Limb (tissue), 2 donors: ENCODE results near the gene GP2.
A peak's percentile ranks its signal among the peaks of the same experiment; 100 is the strongest.

ENCODE experiments used
- DNase-seq, 2 donors: peaks; one replicate each; pipeline ENCODE4 v3.0.0-alpha.2; 2016; ENCODE audit errors: extremely low spot score in 2 of 2

GP2 gene

DNA sequence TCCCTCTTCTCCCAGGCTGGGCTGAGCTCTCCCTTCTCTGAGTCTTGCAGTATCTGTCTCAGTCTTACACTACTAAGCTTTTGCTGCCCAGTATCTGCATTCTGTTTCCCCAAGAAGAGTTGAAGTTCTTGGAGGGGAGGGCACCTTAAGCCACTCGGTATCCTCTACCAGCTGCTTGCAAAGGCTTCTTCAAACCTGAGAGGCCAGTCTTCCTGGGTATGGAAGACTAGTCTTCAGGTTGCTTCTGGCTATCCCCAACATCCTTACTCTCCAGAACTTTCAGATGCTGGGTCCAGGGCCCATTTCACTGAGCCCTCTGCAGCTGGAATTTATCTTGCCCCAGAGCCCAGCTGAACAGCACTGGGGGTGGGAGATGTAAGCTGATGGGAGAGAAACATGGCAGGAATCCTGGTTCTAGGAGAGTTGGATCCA, 20.1 kb downstream of the GP2 start:
- DNase-seq, result no peak

DNA sequence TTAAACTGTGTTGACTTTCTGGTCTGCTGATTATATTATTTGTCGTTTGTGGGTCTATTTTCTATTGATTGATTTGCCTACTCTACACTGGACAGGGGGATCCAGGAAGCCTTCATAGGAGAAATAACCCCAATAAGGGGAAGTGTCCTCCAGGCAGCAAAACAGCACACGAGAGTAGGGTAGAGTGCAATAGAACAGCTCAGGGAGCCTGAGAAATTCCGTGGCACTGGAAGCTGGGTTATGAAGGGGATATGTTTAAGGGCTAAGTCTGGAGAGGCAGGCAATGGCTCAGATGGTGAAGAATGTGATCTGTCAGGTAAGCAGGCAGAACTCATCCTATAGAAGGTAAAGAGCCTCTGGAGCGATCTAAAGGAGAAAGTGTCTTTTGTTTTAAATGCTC, 20.9 kb downstream of the GP2 start:
- no peak for DNase-seq

DNA sequence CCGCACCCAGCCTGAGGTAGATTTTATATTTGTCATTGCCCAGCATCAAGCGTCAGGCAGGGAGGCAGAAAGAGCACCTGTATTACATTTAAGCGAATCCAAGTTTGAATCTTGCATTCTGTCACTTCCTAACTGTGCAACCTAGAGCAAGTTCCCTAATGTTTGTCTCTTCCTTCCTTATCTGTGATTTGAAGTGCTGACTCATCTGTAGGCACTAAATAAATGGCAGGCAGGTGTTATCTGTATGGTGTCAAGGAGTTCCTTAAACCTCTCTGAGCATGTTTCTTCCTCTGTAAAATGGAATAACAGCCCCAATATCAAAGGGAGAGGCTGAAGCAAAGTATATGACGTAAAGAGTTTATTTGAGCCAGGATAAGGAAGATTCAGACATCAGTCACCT, 24.3 kb downstream of the GP2 start:
- no peak for DNase-seq

DNA sequence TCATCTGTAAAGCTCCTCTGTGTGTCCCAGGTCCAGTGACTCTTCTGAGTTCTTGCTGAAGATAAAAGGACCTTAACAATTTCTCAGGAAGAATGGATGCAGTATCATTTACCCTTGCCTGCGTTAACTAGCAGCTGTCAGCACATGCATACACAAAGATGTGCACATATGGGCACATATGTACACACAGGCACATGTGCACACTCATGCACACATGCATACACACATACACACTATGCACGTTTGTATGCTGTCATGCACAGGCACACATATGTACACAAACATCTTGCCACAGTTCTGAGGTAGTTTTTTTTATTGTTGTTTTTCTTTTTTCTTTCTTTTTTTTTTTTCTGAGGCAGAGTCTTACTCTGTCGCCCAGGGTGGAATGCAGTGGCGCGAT, 24.9 kb downstream of the GP2 start:
- DNase-seq, result no peak

DNA sequence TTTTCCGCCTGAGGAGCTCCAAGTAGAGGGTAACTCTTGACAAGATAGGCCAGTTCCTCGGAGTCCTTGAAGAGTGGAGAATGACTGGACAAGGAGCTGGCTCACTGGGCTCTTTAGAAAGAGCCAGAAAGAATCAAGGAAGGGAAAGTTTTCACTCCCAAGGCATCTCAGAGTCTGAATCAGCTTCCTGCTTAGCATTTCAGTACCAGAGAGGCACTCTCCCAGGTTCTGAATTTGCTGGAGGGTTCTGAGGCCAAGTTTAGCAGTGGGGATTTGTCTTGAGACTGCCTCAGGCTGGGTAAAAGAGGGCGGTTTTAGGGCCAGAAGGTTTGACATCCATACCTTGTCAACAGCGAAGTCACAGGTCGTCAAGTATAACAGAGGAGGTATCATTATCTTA, 25.5 kb downstream of the GP2 start:
- no peak for DNase-seq

DNA sequence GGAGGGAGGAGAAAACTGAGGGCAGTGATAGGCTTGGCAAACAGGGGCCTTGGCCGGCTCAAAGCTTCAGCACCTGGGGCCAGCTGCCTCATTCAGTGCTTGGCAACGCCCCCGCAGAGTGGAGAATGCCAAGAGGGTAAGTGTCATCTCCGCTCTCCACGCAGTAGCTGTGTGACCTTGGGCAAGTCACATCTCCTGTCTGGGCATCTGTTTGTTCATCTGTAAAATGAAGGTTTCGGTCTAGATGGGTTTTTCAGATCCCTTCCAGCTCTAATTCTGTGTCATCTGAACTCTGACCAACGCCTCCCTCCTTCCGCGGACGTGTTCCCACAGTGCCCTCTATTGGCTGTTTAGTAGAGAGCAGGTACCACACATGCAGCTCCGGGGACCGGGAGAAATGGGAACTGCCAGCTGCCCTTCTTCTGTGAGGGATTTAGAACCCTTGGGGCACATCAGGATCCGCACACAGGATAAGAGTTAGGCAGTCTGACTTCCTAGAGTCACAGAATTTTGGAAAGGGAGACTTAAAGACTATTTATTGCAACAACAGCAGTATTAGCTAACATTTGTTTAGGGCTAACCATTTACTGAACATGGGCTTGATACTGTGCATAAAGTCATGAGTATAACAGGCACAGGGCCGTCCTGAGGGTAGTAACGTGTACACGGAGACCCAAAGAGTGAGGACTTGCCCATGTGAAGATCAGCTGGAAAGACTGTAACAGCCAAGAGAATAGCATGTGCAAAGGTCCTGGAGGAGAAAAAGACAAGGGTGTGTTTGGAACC, 26.8 kb downstream of the GP2 start:
- DNase-seq, result peak; percentile 35 to 54

DNA sequence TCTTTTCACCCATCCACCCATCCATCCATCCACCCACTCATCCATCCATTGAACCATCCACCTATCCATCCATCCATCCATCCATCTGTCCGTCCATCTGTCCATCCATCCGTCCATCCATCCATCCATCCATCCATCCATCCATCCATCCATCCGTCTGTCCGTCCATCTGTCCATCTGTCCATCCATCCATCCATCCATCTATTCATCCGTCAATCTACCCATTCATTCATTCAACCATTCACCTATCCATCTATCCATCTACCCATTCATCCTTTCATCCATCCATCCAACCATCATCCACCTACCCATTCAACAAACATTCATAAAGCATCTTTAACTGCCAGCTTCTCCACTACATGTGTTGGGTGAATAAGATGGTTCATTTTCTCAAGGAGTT, 28.9 kb downstream of the GP2 start:
- DNase-seq, result no peak

DNA sequence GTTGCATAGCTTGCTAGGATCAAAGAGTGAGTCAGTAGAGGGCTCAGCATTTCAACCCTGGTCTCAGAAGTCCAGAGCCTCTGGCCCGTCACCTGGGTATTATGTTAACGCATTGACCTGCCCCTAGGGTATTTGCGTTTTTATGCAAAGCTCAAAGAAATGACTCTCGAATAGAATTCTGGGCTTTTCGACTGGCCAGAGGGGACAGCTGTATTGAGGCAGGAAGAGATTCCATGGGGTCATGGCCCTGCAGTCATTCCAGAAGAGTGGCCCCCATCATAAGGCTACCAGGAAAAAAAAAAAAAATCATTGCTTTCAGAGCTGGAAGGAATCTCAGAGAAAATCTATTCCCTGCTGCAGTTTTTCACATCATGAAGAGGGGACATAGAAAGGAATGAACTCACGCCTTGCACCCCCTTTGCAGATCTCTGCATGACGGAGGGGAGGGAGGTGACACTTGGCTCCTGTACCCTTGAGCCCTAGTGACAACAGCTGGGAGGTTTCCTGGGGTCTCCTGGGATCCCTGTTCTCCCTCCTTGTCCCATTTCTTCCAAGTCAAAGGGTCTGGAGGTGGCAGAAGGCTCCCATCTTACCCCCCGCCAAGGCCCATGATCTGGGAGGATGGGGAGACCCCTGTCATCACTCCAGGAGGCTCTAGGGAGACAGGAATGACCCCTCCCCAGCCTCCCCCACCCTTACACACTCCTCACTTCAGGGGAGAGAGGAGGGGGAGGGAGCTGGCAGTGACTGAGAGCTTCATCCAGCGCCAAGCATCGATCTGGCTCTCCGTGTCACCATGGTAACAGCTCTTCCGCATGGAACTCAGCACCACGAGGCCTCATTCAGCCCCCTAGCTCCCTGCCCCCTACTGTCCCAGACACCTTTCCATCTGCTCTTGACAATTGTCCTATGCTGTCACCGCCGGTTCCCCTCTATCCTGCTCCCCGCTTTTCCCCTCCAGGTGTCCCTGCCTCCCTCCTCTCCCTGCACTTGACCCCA, 35.8 kb downstream of the GP2 start:
- DNase-seq, result peak in 1 of 2 donors; percentile 35

DNA sequence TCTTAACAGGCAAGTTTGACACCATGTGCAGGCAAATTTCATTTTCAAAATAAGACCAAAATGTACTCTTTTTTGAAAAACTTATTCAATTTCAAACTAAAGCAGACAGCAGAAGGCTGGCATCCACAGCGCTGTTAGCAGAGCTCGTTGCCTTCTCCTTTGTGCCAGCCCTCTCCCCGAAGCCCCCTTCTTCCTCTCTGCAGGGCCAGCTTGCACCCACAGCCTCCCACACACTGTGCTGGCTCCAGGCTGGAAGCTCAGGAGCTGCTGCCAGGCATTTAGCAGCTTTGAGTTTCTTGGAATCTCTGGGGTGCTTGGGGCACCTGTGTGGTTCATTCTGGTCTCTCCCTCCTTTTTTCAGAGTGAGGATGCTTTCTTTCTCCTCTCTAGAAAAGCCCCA, 37.7 kb downstream of the GP2 start:
- DNase-seq, result no peak

DNA sequence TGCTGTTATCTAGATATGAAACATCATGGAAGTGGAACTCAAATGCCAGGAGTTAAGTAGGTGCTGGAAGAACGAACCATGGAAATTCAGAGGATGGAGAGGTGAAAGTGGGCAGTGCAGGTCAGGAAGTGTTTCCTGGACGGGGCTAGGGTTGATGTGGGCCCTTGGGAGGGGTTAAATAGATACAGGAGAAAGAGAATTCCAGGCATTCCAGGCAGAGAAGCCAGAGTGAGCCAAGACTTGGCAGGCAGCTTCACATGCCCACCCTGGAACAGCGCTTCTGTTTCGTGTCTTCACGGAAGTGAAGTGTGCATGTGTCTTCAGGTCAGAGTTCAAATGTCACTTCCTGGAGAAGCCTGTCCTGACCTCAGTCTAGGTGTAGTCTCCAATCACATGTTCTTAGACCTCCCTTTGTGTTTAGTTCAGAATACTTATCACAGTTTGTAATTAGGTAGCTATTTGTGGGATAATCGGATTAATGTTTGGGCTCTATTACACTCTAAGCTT, 41.3 kb downstream of the GP2 start:
- DNase-seq, result no peak

DNA sequence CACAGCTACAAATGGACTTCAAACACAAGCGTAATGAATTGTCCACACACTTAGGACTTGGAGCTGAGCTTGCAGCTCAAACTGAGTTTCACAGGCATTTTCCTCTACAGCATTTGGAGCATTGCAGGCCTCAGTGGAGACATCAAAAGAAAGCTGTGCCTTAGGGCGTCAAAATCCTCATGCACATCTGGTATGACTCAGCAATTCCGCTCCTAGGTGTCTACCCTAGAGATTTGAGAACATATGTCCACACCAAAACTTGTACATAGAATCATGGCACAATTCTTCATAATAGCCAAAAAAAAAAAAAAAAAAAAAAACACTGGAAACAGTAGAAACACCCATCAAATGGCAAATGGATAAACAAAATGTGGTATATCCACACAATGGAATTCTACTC, 47.1 kb downstream of the GP2 start:
- no peak for DNase-seq

DNA sequence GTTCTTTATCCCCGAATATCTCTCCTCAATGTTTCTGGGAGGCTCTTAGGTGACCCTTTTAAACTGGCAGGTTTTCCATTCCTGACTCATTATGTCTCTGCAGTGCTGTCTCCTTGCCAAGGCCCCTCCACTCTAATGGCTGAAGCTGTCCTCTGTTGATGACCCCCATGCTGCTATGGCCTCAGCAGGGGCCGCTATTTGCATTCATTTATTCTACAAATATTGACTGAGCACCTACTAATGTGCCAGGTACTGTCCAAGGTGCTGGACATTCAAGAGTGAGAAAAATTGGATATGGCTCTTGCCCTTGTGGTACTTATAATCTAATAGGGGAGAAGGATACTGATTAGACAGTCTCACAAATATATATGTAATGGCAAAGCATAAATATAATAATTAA, 55.4 kb downstream of the GP2 start:
- DNase-seq, result no peak

DNA sequence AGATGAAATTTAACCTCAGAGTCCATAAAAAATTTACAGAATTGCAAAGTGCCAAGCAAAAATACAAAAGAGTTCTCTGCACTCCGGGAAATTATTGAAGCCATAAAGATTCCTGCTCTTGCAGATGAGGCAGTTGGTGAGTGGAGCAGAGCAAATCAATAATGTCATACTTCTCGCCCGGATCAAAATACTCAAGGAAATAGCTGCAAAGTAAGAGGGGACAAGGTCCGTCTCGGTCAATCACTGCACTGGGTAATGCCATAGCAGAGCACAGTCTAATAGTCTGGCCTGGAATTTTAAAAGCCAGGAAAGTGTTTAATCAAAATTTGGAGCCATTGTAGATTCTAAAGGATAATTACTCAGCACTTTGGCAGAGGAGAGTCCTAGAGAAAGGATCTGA, 58.9 kb downstream of the GP2 start:
- no peak for DNase-seq

DNA sequence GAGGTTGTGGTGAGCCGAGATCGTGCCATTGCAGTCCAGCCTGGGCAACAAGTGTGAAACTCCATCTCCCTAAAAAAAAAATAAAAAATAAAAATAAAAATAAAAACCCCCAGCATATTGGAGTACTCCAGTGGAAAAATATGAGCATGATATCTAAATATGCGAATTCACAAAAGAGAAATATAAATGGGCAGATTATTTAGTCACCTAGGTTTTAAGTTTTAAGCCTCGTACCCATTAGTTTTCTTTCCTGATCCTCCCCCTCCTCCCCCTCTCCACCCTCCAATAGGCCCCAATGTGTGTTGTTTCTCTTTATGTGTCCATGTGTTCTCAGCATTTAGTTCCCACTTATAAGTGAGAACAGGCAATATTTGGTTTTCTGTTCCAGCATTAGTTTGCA, 62.3 kb downstream of the GP2 start:
- DNase-seq, result no peak

DNA sequence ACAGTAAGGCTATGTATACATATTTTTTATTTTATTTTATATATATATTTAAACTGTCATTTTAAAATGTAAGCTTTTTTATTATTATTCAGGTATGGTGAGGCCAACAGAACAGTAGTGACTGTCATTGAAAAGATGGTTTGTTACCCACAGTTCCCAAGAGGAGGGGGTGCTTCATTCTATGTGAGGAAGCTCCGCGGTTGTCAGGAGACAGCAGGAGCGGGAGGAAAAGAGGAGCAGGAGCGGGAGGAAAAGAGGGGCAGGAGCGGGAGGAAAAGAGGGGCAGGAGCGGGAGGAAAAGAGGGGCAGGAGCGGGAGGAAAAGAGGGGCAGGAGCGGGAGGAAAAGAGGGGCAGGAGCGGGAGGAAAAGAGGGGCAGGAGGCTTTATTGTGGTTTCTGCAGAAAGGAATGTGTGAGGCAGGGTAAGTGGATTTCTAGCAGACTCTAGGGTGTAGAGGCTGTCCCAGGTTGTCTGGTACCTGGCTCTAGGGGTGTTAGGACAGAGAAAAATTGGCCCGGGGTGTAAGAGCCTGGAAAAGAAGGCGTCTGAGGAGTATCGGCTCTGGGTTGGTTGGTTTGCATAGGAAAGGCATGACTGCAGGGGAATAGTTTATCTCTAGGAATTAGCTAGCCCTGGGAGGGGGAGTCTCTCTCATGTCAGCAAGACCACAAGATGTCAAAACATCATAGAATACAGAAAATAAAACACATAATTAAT, 64.0 kb downstream of the GP2 start:
- DNase-seq, result no peak

DNA sequence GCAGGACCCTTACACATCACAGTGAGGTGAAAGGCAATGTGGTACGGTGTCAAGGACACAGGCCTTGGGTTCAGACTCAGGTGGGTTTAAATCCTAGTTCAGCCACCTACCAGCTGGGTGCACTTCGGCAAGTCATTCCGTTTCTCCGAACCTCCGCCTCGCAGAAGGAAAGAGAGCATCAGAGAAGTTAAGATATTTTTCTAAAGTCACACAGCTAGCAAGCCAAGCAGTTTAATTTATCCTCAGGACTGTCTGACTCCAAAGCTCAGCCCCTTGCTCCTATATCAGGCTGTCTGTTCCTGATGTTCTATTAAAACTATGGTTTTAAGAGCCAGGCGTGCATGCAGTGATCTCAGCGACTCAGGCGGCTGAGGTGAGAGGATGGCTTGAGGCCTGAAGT, 65.1 kb downstream of the GP2 start:
- DNase-seq, result no peak

DNA sequence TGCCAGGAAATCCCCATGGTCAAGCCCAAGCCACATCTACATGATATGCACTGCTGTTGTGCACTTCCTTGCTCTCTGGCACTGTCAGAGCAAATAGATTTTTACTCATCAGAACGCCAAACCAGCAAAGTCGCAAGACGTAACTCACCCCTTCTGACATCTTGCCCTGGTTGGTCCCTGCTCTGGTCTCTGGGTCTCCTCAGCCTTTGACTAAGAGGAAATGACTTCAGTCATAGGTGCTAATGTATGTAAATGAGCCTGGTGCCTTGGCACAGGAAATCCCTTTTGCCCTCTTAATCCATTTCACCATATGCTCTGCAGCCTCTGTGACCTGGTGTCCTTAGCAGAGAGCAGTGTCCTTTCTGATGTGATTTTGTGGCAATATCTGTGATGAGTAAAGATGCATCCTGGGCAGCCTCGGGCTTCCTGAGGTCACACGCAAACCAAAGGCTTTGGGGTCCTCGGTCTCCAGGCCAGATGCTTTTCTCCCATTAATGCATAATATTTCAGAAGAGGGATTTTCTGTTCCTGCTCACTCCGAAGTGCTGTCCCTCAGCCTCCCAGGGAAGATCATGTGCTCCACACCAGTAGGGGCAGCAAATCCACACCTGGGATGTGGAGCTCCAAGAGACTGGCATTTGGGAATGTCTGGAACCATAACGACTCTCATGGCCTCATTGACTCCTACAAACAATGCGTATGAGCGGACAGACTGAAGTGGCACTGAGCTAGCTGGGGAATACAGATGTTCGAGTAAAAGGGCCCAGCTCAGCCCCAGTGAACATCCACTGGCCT, 66.9 kb downstream of the GP2 start:
- no peak for DNase-seq
